HG03097 (cell line): ENCODE data around the gene MZF1.
A peak's percentile ranks its signal among the peaks of the same experiment; 100 is the strongest.

Experiments used
- ATAC-seq: cut with Tn5 transposase; IDR thresholded peaks from one replicate; pipeline ENCODE4 v1.9.1; 2021; ENCODE audit not compliant: unreplicated experiment, low FRiP score

Gene MZF1

GRCh38 chr19:58515259-58515658, 57.9 kb downstream of the MZF1 start:
- no peak for ATAC-seq

- no peak for ATAC-seq
These were observed 58.5 kb downstream of the MZF1 start for GRCh38 chr19:58514564-58515022.

- peak; percentile 69 for ATAC-seq
These were observed 59.2 kb downstream of the MZF1 start for GRCh38 chr19:58513694-58514563.

- ATAC-seq: no peak
These were observed 59.9 kb downstream of the MZF1 start for GRCh38 chr19:58513213-58513693.
